ENCODE data around the gene RAB8B. TPM values are rescaled to one million over a fixed set of nuclear protein-coding genes. Genes with fewer than 3 reads are reported as not detected.

Gene RAB8B
- total RNA-seq, 3 donors from 2014 or later: 7.4 to 26.4 (median 18.3) TPM

DNA sequence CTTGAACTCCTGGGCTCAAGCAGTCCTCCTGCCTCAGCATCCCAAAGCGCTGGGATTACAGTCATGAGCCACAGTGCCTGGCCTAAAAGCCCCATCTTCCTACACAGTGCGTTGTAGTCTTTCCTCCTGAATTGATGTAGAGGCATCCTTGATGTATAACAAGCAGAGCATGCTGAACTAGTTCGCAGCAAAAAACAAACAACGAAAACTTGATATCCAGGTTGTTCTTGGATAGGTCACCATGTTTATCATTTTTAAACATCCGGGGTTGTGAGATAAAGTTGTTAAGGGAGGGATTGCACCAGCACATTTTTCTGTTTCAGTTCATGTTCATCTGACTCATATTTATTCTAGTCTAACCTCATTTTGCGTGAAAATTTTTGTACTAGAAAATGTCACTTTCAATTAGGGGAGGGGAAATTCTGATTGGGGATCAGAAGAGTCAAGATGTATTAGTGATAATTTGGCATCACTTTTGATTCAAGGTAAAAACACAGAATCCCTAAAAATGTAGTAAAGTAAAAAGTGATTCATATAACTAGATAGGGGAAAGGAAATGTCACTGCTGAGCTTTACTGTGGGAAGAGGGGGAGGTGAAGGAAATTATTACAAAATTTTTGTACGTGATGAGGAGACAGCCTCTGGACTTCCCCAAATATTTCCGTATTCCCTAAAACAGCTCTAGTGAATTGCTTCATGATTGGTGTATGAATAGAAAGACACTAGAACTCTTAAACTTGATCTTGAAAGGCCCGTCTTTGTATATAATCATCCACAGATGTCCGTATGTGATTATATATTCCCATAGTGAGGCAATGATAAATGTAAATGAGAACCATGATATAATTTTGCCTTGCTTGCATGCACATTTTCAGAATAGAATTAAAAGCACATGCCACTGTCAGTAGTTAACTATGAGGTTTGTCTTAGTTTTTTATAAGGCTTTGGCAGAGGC is 22.9 kb downstream of the RAB8B start:
- peaks cover 17% of the 10 kb centered on the region for H3K4me1 ChIP-seq (ENCODE audit: low read depth)
- ATAC-seq: peak; percentile 50
- intact Hi-C loops (cut with DNase I, micrococcal nuclease): no loop called here
- DNase-seq: no peak
- TF ChIP-seq, protein P1, sequence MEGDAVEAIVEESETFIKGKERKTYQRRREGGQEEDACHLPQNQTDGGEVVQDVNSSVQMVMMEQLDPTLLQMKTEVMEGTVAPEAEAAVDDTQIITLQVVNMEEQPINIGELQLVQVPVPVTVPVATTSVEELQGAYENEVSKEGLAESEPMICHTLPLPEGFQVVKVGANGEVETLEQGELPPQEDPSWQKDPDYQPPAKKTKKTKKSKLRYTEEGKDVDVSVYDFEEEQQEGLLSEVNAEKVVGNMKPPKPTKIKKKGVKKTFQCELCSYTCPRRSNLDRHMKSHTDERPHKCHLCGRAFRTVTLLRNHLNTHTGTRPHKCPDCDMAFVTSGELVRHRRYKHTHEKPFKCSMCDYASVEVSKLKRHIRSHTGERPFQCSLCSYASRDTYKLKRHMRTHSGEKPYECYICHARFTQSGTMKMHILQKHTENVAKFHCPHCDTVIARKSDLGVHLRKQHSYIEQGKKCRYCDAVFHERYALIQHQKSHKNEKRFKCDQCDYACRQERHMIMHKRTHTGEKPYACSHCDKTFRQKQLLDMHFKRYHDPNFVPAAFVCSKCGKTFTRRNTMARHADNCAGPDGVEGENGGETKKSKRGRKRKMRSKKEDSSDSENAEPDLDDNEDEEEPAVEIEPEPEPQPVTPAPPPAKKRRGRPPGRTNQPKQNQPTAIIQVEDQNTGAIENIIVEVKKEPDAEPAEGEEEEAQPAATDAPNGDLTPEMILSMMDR (IDR thresholded peaks at IDR 0.05): no peak
- no peak overlapping the region for H3K4me3 ChIP-seq
- no peaks in the 10 kb centered on the region for H3K36me3 ChIP-seq (ENCODE audit: low read depth)
- no peaks in the 10 kb centered on the region for H3K9me3 ChIP-seq

DNA sequence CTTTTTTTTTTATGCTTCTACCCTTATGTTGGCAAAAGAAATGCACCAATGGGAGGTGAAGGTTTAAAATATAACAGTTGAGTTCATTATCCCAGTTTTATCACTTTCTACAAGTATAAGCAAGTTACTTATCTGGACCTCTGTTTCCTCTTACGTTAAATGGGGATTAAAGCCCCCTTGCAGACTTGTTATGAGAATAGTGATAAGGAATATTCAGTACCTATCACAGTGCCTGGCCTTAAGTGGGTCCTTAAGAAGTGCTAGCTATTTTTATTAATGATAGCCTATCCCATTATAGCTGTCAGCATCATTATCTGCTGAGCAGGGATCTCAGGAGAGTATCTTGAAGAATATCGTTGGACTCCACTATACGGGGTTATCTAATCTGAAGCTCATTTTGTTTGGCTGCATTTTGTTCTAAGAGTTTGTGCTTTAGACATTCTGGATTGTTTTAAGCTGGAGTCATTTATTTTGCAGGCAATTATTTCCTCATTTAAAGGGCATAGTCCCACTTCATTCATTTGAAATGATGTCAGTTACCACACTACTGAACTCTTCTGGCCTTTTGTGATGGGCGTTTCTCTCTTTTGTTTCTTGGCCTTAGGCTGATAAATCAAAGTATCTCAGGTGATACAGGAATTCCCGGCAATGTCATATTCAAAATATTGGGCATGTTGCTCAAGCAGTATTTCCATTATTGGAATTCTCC is 28.8 kb downstream of the RAB8B start:
- TF ChIP-seq, protein P1 (IDR thresholded peaks at IDR 0.05): no peak
- DNase-seq (no peak), ATAC-seq (peak; percentile 82)
- intact Hi-C loops (cut with DNase I, micrococcal nuclease): no loop called here
- Histone ChIP-seq H3K9me3 (no peaks in the 10 kb centered on the region), H3K4me1 (ENCODE audit: low read depth) (peaks cover 2% of the 10 kb centered on the region), H3K36me3 (ENCODE audit: low read depth) (no peaks in the 10 kb centered on the region), H3K4me3 (no peak overlapping the region)

- Histone ChIP-seq H3K4me1 (ENCODE audit: low read depth) (no peaks in the 10 kb centered on the region), H3K9me3 (no peaks in the 10 kb centered on the region), H3K4me3 (no peak overlapping the region), H3K36me3 (ENCODE audit: low read depth) (no peaks in the 10 kb centered on the region)
- peak; percentile 27 for ATAC-seq
- no peak for DNase-seq
- TF ChIP-seq, protein P1 (IDR thresholded peaks at IDR 0.05): no peak
- intact Hi-C loops (cut with DNase I, micrococcal nuclease): no loop called here
These were observed 29.8 kb downstream of the RAB8B start for GRCh38 chr15:63219196-63219710.

- Histone ChIP-seq H3K9me3 (no peaks in the 10 kb centered on the region), H3K36me3 (ENCODE audit: low read depth) (no peaks in the 10 kb centered on the region), H3K4me3 (no peak overlapping the region), H3K4me1 (ENCODE audit: low read depth) (peaks cover 2% of the 10 kb centered on the region)
- TF ChIP-seq, protein P1 (IDR thresholded peaks at IDR 0.05): no peak
- DNase-seq: no peak
- intact Hi-C loops (cut with DNase I, micrococcal nuclease): no loop called here
- ATAC-seq: peak; percentile 80
These were observed 31.9 kb downstream of the RAB8B start for GRCh38 chr15:63221346-63221745.

- H3K36me3 ChIP-seq (ENCODE audit: low read depth): no peaks in the 10 kb centered on the region
- H3K9me3 ChIP-seq: no peaks in the 10 kb centered on the region
- H3K4me1 ChIP-seq (ENCODE audit: low read depth): peaks cover 4% of the 10 kb centered on the region
- peak; percentile 33 for ATAC-seq
- TF ChIP-seq, protein P1 (IDR thresholded peaks at IDR 0.05): no peak
- intact Hi-C loops (cut with DNase I, micrococcal nuclease): no loop called here
- no peak for DNase-seq
- H3K4me3 ChIP-seq: no peak overlapping the region
These were observed 34.1 kb downstream of the RAB8B start for GRCh38 chr15:63223463-63223862.

All from mucosa of descending colon (tissue), 3 donors.